ENCODE measurements around the gene OSBPL1A.

OSBPL1A gene

DNA sequence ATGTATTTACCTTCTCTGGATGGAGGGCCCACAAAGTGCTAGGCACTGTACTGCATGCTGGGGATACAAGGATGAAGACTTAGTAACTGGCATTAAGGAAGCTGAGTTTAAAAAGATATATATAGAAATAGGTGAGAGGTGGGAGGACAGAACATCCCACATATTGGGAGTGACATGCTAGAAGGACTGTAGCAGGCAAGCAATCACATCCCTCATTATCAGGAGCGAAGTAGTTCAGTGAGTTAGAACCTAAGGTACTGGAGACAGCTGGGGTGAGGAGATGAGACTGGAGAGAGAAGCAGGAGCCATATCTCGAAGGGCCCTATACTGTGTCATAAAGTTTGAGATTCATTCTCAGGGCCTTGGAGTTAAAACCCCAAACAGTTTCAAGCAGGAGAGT, 10.9 kb upstream of the OSBPL1A start:
- Histone ChIP-seq H3K27ac (no peak overlapping the region), H3K27me3 (replicated peaks) (no peaks in the 10 kb centered on the region), H3K4me3 (ENCODE audit: low read depth, low read length) (no peak overlapping the region), H3K36me3 (replicated peaks) (no peaks in the 10 kb centered on the region)
- in situ Hi-C loops (cut with HindIII; ENCODE audit: low pct_ligation_motif_present, low sequenced_read_pairs) = no loop called here
- no peak for DNase-seq
- TF ChIP-seq, protein P1, sequence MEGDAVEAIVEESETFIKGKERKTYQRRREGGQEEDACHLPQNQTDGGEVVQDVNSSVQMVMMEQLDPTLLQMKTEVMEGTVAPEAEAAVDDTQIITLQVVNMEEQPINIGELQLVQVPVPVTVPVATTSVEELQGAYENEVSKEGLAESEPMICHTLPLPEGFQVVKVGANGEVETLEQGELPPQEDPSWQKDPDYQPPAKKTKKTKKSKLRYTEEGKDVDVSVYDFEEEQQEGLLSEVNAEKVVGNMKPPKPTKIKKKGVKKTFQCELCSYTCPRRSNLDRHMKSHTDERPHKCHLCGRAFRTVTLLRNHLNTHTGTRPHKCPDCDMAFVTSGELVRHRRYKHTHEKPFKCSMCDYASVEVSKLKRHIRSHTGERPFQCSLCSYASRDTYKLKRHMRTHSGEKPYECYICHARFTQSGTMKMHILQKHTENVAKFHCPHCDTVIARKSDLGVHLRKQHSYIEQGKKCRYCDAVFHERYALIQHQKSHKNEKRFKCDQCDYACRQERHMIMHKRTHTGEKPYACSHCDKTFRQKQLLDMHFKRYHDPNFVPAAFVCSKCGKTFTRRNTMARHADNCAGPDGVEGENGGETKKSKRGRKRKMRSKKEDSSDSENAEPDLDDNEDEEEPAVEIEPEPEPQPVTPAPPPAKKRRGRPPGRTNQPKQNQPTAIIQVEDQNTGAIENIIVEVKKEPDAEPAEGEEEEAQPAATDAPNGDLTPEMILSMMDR (IDR thresholded peaks at IDR 0.05; ENCODE audit: low read depth, low read length, missing control alignments) = no peak

DNA sequence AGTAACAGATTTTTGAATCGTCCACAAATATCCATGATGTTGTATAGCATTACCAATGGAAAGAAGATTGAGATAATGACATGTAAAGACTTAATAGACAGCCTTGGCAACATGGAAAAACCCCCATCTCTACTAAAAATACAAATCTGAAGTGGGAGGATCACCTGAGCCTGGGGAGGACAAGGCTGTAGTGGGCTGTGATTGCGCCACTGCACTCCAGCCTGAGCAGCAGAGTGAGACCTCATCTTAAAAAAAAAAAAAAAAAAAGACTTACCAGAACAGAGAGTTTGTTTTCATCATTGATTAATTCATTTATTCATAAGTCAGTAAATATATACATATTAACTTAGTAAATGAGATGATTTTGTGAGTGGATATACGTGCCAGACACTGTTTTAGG, 7.0 kb upstream of the OSBPL1A start:
- Histone ChIP-seq H3K27ac (no peak overlapping the region), H3K36me3 (replicated peaks) (no peaks in the 10 kb centered on the region), H3K4me3 (ENCODE audit: low read depth, low read length) (no peak overlapping the region), H3K27me3 (replicated peaks) (no peaks in the 10 kb centered on the region)
- DNase-seq = no peak
- TF ChIP-seq, protein P1 (IDR thresholded peaks at IDR 0.05; ENCODE audit: low read depth, low read length, missing control alignments) = no peak
- in situ Hi-C loops (cut with HindIII; ENCODE audit: low pct_ligation_motif_present, low sequenced_read_pairs) = no loop called here

DNA sequence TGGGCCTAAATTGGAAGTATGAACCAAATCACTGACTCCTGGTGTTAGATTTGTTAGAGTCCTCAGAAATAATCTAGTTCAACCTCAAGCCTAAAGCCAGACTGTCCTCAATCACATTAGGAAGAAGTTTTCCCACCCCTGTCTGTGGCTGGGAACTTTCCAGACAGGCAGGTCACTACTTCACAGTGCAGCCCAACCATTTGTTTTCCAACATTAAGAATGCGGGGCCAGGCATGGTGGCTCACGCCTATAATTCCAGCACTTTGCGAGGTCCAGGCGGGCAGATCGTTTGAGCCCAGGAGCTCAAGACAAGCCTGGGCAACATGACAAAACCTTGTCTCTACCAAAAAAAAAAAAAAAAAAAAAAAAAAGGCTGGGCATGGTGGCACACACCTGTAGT, 5.5 kb upstream of the OSBPL1A start:
- in situ Hi-C loops (cut with HindIII; ENCODE audit: low pct_ligation_motif_present, low sequenced_read_pairs) = no loop called here
- H3K4me3 ChIP-seq (ENCODE audit: low read depth, low read length) = no peak overlapping the region
- H3K36me3 ChIP-seq (replicated peaks) = no peaks in the 10 kb centered on the region
- TF ChIP-seq, protein P1 (IDR thresholded peaks at IDR 0.05; ENCODE audit: low read depth, low read length, missing control alignments) = no peak
- DNase-seq = no peak
- H3K27me3 ChIP-seq (replicated peaks) = no peaks in the 10 kb centered on the region
- H3K27ac ChIP-seq = no peak overlapping the region

DNA sequence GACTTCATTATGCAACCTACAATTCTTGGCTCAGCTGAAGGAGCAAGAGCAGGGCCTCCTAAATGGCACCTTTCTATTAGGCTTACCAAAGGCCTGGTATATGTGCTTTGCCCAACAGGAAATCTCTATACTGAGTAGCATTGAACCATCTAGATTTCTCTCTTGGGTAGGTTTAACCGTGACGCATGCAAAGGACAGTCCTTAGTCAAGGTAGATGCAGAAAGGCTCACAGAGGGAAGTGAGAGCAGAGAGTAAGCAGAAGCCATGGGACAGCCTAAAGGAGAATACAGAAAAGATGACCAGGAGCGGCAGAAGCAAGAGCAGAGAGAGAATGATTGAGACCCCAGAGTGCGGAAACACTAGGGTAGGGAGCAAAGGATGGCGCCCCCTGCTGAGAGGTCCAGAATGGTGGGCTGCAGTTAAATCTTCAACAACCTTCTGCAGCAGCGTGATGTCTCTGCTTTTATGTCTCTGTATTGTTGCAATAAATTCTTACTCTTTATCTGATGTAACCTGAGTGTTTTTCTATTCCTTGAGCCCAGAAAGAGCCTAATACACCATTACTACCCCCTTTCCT, 4.7 kb upstream of the OSBPL1A start:
- no peak overlapping the region for H3K4me3 ChIP-seq (ENCODE audit: low read depth, low read length)
- in situ Hi-C loops (cut with HindIII; ENCODE audit: low pct_ligation_motif_present, low sequenced_read_pairs) = no loop called here
- H3K27ac ChIP-seq = no peak overlapping the region
- no peak for DNase-seq
- H3K36me3 ChIP-seq (replicated peaks) = no peaks in the 10 kb centered on the region
- H3K27me3 ChIP-seq (replicated peaks) = no peaks in the 10 kb centered on the region
- TF ChIP-seq, protein P1 (IDR thresholded peaks at IDR 0.05; ENCODE audit: low read depth, low read length, missing control alignments) = peak; percentile 48

DNA sequence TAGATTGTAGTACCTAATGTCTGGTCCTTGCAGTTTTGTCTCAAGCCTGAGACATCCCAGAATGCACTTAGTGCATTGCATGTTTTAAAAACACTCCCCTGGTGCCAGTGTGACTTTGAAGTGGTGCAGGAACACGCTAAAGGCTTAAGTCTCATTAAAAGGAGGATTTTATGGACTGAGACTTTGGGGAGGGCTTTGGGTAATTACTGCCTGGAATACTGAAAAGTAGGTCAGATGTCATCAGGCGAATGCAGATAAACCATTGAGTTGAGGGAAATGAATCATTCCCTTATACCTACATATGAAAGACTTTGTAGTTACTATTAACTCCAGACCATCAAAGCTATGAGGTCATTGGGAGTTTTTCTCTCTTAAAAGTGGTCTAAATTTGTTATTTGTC, 3.0 kb upstream of the OSBPL1A start:
- H3K4me3 ChIP-seq (ENCODE audit: low read depth, low read length) = no peak overlapping the region
- no peaks in the 10 kb centered on the region for H3K36me3 ChIP-seq (replicated peaks)
- no peak for DNase-seq
- TF ChIP-seq, protein P1 (IDR thresholded peaks at IDR 0.05; ENCODE audit: low read depth, low read length, missing control alignments) = no peak
- no peaks in the 10 kb centered on the region for H3K27me3 ChIP-seq (replicated peaks)
- in situ Hi-C loops (cut with HindIII; ENCODE audit: low pct_ligation_motif_present, low sequenced_read_pairs) = no loop called here
- no peak overlapping the region for H3K27ac ChIP-seq

DNA sequence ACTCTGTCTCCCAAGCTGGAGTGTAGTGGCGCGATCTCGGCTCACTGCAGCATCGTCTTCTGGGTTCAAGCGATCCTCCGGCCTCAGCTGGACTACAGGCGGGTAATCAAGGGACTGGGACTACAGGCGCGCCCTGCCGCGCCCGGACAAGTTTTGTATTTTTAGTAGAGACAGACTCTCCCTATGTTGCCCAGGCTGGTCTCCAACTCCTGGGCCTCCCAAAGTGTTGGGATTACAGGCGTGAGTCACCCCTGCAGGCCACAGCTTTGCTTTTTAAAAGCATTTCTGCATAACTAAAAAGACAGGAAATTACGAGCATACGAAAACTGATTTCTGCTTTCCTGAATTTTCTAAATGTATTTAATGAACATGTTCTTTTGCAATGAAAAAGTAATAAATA, 916 bp upstream of the OSBPL1A start:
- no peak overlapping the region for H3K27ac ChIP-seq
- TF ChIP-seq, protein P1 (IDR thresholded peaks at IDR 0.05; ENCODE audit: low read depth, low read length, missing control alignments) = no peak
- no peaks in the 10 kb centered on the region for H3K36me3 ChIP-seq (replicated peaks)
- in situ Hi-C loops (cut with HindIII; ENCODE audit: low pct_ligation_motif_present, low sequenced_read_pairs) = no loop called here
- DNase-seq = peak; percentile 20
- no peaks in the 10 kb centered on the region for H3K27me3 ChIP-seq (replicated peaks)
- H3K4me3 ChIP-seq (ENCODE audit: low read depth, low read length) = peak overlapping the region; percentile 84
